GM11168 (cell line): ENCODE measurements around the gene RAP1A.
"Not testable (repeated sequence)": the region's sequence is repeated elsewhere in the genome, so short reads cannot be mapped to it uniquely, and the experiment has no call there.

ENCODE experiments used
- in situ Hi-C: fragments of 300-500 bp; cut with MboI; formaldehyde crosslinking; loops from one replicate; pipeline ENCODE4 v1.12.0; 2022; ENCODE audit warnings: low sequenced_read_pairs; ENCODE audit not compliant: unreplicated experiment

Gene RAP1A

GRCh38 chr1:111596499-111596898 is 23.1 kb upstream of the RAP1A start:
- in situ Hi-C loops = no loop called here

- in situ Hi-C loops = no loop called here
These were observed 22.2 kb upstream of the RAP1A start for GRCh38 chr1:111597426-111597825.

- in situ Hi-C loops = no loop called here
These were observed 21.0 kb upstream of the RAP1A start for GRCh38 chr1:111598544-111598943.

- in situ Hi-C loops = no loop called here
These were observed 19.6 kb upstream of the RAP1A start for GRCh38 chr1:111599781-111600693.

- in situ Hi-C loops = no loop called here
These were observed 18.7 kb upstream of the RAP1A start for GRCh38 chr1:111600886-111601386.

GRCh38 chr1:111602302-111602701 is 17.3 kb upstream of the RAP1A start:
- in situ Hi-C loops = no loop called here

- in situ Hi-C loops = no loop called here
These were observed 16.6 kb upstream of the RAP1A start for GRCh38 chr1:111602974-111603373.

GRCh38 chr1:111603979-111604378 is 15.6 kb upstream of the RAP1A start:
- in situ Hi-C loops = no loop called here

GRCh38 chr1:111604931-111605330 is 14.7 kb upstream of the RAP1A start:
- in situ Hi-C loops = no loop called here

- in situ Hi-C loops = no loop called here
These were observed 14.0 kb upstream of the RAP1A start for GRCh38 chr1:111605576-111605975.

- in situ Hi-C loops = not testable (repeated sequence)
These were observed 13.0 kb upstream of the RAP1A start for GRCh38 chr1:111606457-111607215.

GRCh38 chr1:111608528-111608927 is 11.1 kb upstream of the RAP1A start:
- in situ Hi-C loops = not testable (repeated sequence)

- in situ Hi-C loops = no loop called here
These were observed 7.6 kb upstream of the RAP1A start for GRCh38 chr1:111611986-111612385.

GRCh38 chr1:111615870-111616715 is 3.5 kb upstream of the RAP1A start:
- in situ Hi-C loops = no loop called here

- in situ Hi-C loops = no loop called here
These were observed 1.5 kb upstream of the RAP1A start for GRCh38 chr1:111618081-111618480.

- in situ Hi-C loops = no loop called here
These were observed 491 bp upstream of the RAP1A start for GRCh38 chr1:111618961-111619634.

GRCh38 chr1:111620441-111620971 is 917 bp downstream of the RAP1A start:
- in situ Hi-C loops = no loop called here

GRCh38 chr1:111621050-111621449 is 1.5 kb downstream of the RAP1A start:
- in situ Hi-C loops = no loop called here

GRCh38 chr1:111622166-111622565 is 2.6 kb downstream of the RAP1A start:
- in situ Hi-C loops = no loop called here
